BJ (cell line): ENCODE results near the gene PRKACB. TPM values are rescaled to one million over a fixed set of nuclear protein-coding genes. Genes with fewer than 3 reads are reported as not detected.

ENCODE experiments used
- CTCF ChIA-PET: fragments of 350-600 bp; formaldehyde crosslinking; extraction: SDS; loops from one replicate; lab custom pipeline; 2021; ENCODE audit warnings: antibody characterized with exemption, inconsistent platforms; lab: Yijun Ruan, JAX
- POLR2A ChIA-PET: fragments of 300-600 bp; sonication (Branson Sonifier 250); formaldehyde crosslinking; extraction: SDS; loops from one replicate; lab custom pipeline; 2021; ENCODE audit warnings: antibody characterized with exemption; lab: Charles Lee
- DNase-seq: peaks from one replicate; pipeline ENCODE4 v3.0.0-alpha.2; 2011; ENCODE audit warnings: low read depth
- H3K27me3 ChIP-seq: 2 replicates; pipeline ENCODE4 v1.6.0; 2011; ENCODE audit warnings: low read length; ENCODE audit not compliant: control insufficient read depth, insufficient read depth
- H3K36me3 ChIP-seq: 2 replicates; pipeline ENCODE4 v1.5.1; 2011; ENCODE audit warnings: low read length; ENCODE audit not compliant: control insufficient read depth, insufficient read depth
- H3K4me3 ChIP-seq: 2 replicates; pipeline ENCODE4 v1.5.1; 2011; ENCODE audit warnings: low read depth, mild to moderate bottlenecking, control low read depth, low read length
- polyA plus RNA-seq: library from polyadenylated mRNA; depleted of rRNA; stranded (reverse); fragments of >200 nt; gene quantifications from 2 replicates; pipeline ENCODE4 v1.2.3, GENCODE V29; 2011
- TF ChIP-seq, protein P1 (sequence below): IDR thresholded peaks from 2 replicates; pipeline ENCODE4 v1.5.1; 2011; ENCODE audit warnings: low read depth, mild to moderate bottlenecking, control low read depth, inconsistent platforms, low read length, moderate library complexity; ENCODE audit not compliant: insufficient read depth

Gene PRKACB
- polyA plus RNA-seq, 1 experiment, result 8.4 TPM

DNA sequence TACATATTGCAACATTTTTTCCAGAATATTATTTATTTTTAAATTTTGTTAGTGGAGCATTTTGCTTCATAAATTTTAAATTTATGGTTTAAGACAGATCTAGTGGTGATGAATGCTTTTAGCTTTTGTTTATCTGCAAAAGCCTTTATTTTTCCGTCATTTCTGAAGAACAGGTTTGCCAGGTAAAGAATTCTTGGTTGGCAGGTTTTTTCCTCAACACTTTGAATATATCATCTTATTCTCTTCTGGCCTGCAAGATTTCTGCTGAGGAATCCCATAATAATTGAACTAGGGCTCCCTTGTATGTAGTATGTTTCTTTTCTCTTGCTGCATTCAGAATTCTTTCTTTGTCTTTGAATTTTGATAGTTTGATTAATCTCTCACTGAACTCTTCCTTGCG is 106.6 kb downstream of the PRKACB start:
- ChIA-PET POLR2A (no interaction called here), CTCF (interaction anchor here (1.0 kb wide), 1 partner anchor 15 kb away, joined by 3 read pairs; no protein-coding TSS in a partner anchor)
- Histone ChIP-seq H3K4me3 (no peak overlapping the region), H3K27me3 (no peaks in the 10 kb centered on the region), H3K36me3 (no peaks in the 10 kb centered on the region)
- no peak for DNase-seq
- TF ChIP-seq, protein P1, sequence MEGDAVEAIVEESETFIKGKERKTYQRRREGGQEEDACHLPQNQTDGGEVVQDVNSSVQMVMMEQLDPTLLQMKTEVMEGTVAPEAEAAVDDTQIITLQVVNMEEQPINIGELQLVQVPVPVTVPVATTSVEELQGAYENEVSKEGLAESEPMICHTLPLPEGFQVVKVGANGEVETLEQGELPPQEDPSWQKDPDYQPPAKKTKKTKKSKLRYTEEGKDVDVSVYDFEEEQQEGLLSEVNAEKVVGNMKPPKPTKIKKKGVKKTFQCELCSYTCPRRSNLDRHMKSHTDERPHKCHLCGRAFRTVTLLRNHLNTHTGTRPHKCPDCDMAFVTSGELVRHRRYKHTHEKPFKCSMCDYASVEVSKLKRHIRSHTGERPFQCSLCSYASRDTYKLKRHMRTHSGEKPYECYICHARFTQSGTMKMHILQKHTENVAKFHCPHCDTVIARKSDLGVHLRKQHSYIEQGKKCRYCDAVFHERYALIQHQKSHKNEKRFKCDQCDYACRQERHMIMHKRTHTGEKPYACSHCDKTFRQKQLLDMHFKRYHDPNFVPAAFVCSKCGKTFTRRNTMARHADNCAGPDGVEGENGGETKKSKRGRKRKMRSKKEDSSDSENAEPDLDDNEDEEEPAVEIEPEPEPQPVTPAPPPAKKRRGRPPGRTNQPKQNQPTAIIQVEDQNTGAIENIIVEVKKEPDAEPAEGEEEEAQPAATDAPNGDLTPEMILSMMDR, result no peak

DNA sequence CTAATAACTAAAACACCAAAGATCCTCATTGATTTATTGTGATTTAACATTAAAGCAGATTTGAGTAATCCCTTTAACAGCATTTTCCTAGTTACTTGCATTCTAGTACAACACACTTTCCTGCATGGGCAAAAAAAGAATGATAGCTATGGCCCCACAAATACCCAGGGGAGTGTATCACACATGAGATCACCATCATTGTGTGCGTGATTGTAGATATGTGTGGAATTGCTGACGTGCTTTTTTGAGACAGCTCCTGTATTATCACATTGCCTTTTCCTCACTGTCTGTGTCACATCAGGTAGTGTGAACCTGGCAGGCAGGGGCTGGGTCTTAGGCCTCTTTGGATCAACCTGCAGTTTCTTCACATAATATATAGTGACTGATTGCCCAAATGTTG is 109.0 kb downstream of the PRKACB start:
- no peaks in the 10 kb centered on the region for H3K27me3 ChIP-seq
- no peak for DNase-seq
- no peaks in the 10 kb centered on the region for H3K36me3 ChIP-seq
- ChIA-PET CTCF (interaction anchor here (0.9 kb wide), 1 partner anchor 123 kb away, joined by 3 read pairs; no protein-coding TSS in a partner anchor), POLR2A (no interaction called here)
- no peak overlapping the region for H3K4me3 ChIP-seq
- TF ChIP-seq, protein P1, result no peak

DNA sequence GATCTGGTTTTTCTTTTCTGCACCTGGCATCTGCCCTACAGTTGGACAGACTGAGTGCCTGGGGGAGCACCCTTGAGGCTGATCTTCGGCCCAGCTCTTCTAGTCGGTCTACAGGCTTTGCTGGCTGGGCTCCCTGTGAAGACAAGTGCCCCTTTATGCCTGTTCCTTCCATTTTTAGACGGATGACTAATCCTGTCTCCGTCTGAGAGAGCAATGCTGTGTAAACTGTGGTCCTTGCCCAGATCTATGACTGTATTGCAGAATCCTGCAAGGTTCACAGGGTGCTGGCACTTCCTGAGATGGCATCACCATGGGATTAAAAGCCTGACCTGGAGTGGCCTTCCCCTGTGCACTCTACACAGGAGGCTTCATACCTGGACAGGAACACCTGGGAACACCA is 109.8 kb downstream of the PRKACB start:
- POLR2A ChIA-PET, result no interaction called here
- Histone ChIP-seq H3K27me3 (no peaks in the 10 kb centered on the region), H3K36me3 (no peaks in the 10 kb centered on the region), H3K4me3 (no peak overlapping the region)
- TF ChIP-seq, protein P1, result no peak
- CTCF ChIA-PET, result no interaction called here
- peak; percentile 31 for DNase-seq

DNA sequence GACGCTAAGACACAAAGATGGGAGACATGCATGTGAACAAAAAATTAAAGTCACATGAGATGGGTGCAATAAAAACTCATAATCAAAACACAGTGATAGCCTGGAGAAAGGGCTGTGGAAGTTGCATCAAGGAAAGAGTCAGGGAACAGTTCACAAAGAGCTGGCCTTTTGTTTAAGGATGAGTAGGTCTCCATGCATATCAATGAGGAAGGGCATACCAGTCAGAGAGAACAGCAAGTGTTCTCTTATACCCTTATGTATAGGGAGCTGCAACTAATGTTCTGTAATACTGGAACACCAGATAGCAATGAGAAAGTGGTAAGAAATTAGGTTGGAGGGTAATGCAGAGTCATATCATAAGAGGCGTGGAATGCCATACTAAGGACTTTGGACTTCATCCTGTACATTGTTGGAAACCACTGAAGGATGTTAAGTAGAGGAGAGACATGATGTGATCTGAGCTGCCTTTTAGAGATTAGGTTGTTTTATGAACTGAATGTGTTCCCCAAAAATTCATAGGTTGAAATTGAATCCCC is 110.7 kb downstream of the PRKACB start:
- Histone ChIP-seq H3K27me3 (no peaks in the 10 kb centered on the region; the same call in 1 of the 2 replicates), H3K4me3 (no peak overlapping the region), H3K36me3 (no peaks in the 10 kb centered on the region)
- POLR2A ChIA-PET, result no interaction called here
- DNase-seq, result no peak
- TF ChIP-seq, protein P1, result no peak
- CTCF ChIA-PET, result interaction anchor here (1.2 kb wide), 1 partner anchor 15 kb away, joined by 4 read pairs; no protein-coding TSS in a partner anchor

DNA sequence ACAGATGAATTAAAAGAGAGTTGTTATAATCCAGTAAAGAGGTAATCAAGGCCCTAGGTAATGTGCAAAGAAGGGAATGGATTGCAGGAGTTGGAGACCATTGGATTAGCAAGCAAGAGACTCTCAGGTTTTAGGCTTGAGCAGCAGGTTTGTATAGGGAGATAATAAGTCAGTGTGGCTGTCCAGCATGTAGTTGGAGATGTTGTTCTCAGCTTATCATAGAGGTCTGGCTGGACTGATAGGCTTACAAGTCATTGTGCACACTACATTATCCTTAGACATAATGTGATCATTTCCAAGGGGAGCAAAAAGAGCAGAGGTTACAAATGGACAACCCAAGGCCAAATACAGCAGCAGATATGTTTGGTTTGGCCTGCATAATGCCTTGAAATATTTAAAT is 111.5 kb downstream of the PRKACB start:
- TF ChIP-seq, protein P1, result no peak
- ChIA-PET POLR2A (no interaction called here), CTCF (interaction anchor here (1.2 kb wide), 1 partner anchor 14 kb away, joined by 4 read pairs; no protein-coding TSS in a partner anchor)
- no peaks in the 10 kb centered on the region; the same call in 1 of the 2 replicates for H3K27me3 ChIP-seq
- DNase-seq, result no peak
- H3K4me3 ChIP-seq, result no peak overlapping the region
- H3K36me3 ChIP-seq, result no peaks in the 10 kb centered on the region
